ENCODE data around the gene ANXA11. TPM values are rescaled to one million over a fixed set of nuclear protein-coding genes. Genes with fewer than 3 reads are reported as not detected.

Gene ANXA11
- total RNA-seq, 1 experiment from 2014 or later, result 434 TPM

GRCh38 chr10:80206277-80206655 is 929 bp upstream of the ANXA11 start:
- Histone ChIP-seq H3K9me2 (replicated peaks; ENCODE audit: low read length) (no peaks in the 10 kb centered on the region), H3K27me3 (ENCODE audit: low read length) (no peaks in the 10 kb centered on the region), H2AFZ (ENCODE audit: low read length) (no peak overlapping the region), H3K4me2 (ENCODE audit: low read length) (peak overlapping the region; percentile 77), H3K4me3 (ENCODE audit: low read length) (peak overlapping the region; percentile 69), H3K27ac (ENCODE audit: low read length) (peak overlapping the region; percentile 80), H3K36me3 (ENCODE audit: low read depth, low read length) (peaks cover 5% of the 10 kb centered on the region; the same call in 1 of the 2 replicates), H3K9me3 (ENCODE audit: low read length) (no peaks in the 10 kb centered on the region), H4K20me1 (ENCODE audit: low read length) (peaks cover 37% of the 10 kb centered on the region), H3K79me2 (ENCODE audit: low read length) (peaks cover 92% of the 10 kb centered on the region), H3F3A (ENCODE audit: low read length, unreplicated experiment) (peaks cover 4% of the 10 kb centered on the region), H3K9ac (ENCODE audit: low read length) (peak overlapping the region; percentile 74), H3K4me1 (ENCODE audit: insufficient read depth, low read length) (peaks cover 78% of the 10 kb centered on the region)
- DNase-seq (no peak), ATAC-seq (no peak)
- POLR2A ChIA-PET (ENCODE audit: unreplicated experiment), result interaction anchor here (0.6 to 1.0 kb wide), 3 partner anchors 8 to 861 kb away, joined by 6 to 12 read pairs (median 8); no protein-coding TSS in a partner anchor
- intact Hi-C loops (cut with micrococcal nuclease), result loop anchor here (5.0 kb wide), 1 partner anchor 149 kb away; no protein-coding TSS in a partner anchor
- TF ChIP-seq CTCF (conservative IDR thresholded peaks at IDR 0.05; ENCODE audit: low read depth, low read length) (no peak), EZH2phosphoT487 (IDR thresholded peaks at IDR 0.05; ENCODE audit: borderline replicate concordance, low read length) (no peak), EZH2 (IDR thresholded peaks at IDR 0.05; ENCODE audit: low read length, unreplicated experiment) (no peak)
- CTCF ChIA-PET, result interaction anchor here (0.5 to 2.5 kb wide), 3 partner anchors 62 to 807 kb away, joined by 3 to 18 read pairs (median 3); no protein-coding TSS in a partner anchor
- no TSS peak for BruUV-seq (replicated peaks)

- CTCF ChIA-PET, result interaction anchor here (0.6 to 1.2 kb wide), 2 partner anchors 43 to 1048 kb away, joined by 3 to 4 read pairs; no protein-coding TSS in a partner anchor
- Histone ChIP-seq H3K36me3 (ENCODE audit: low read depth, low read length) (peaks cover 15% of the 10 kb centered on the region; the same call in 1 of the 2 replicates), H3K9me3 (ENCODE audit: low read length) (no peaks in the 10 kb centered on the region), H3F3A (ENCODE audit: low read length, unreplicated experiment) (peaks cover 4% of the 10 kb centered on the region), H3K4me1 (ENCODE audit: insufficient read depth, low read length) (peaks cover 81% of the 10 kb centered on the region), H4K20me1 (ENCODE audit: low read length) (peaks cover 50% of the 10 kb centered on the region), H3K27me3 (ENCODE audit: low read length) (no peaks in the 10 kb centered on the region), H3K4me3 (ENCODE audit: low read length) (peak overlapping the region; percentile 69), H3K79me2 (ENCODE audit: low read length) (peaks cover 95% of the 10 kb centered on the region), H3K9ac (ENCODE audit: low read length) (peak overlapping the region; percentile 74), H3K9me2 (replicated peaks; ENCODE audit: low read length) (no peaks in the 10 kb centered on the region), H3K4me2 (ENCODE audit: low read length) (peak overlapping the region; percentile 77), H3K27ac (ENCODE audit: low read length) (peak overlapping the region; percentile 80), H2AFZ (ENCODE audit: low read length) (no peak overlapping the region; the same call in 1 of the 2 replicates)
- TSS peak; percentile 26 for BruUV-seq (replicated peaks)
- ATAC-seq, result peak; percentile 2
- POLR2A ChIA-PET (ENCODE audit: unreplicated experiment), result interaction anchor here (0.5 to 1.3 kb wide), 7 partner anchors 11 to 126 kb away, joined by 3 to 13 read pairs (median 3); partner anchors contain the start of gene TMEM254
- DNase-seq, result peak; percentile 75
- TF ChIP-seq CTCF (conservative IDR thresholded peaks at IDR 0.05; ENCODE audit: low read depth, low read length) (no peak), EZH2 (IDR thresholded peaks at IDR 0.05; ENCODE audit: low read length, unreplicated experiment) (no peak), EZH2phosphoT487 (IDR thresholded peaks at IDR 0.05; ENCODE audit: borderline replicate concordance, low read length) (no peak)
- intact Hi-C loops (cut with micrococcal nuclease), result loop anchor here (1.0 to 5.0 kb wide), 6 partner anchors 9 to 760 kb away; partner anchors contain the start of genes TMEM254 and ZCCHC24
Observed at GRCh38 chr10:80204677-80205476, 460 bp downstream of the ANXA11 start.

Data from PC-3 (cell line).